DOHH2 (cell line): ENCODE data around the gene GBGT1.

ENCODE experiments used
- H3F3A ChIP-seq: fragments of 200-600 bp; sonication (generic), shearing (Covaris generic); 2 replicates; pipeline ENCODE4 v1.6.0; 2016; ENCODE audit warnings: antibody characterized with exemption, mild to moderate bottlenecking; ENCODE audit not compliant: control insufficient read depth, insufficient read depth
- H3K27ac ChIP-seq: fragments of 200-600 bp; sonication (generic); 2 replicates; pipeline ENCODE4 v1.5.1; 2014; ENCODE audit warnings: low read depth, mild to moderate bottlenecking, low read length, moderate library complexity
- H3K27me3 ChIP-seq: fragments of 200-600 bp; sonication (generic); 2 replicates; pipeline ENCODE4 v1.6.1; 2014; ENCODE audit warnings: mild to moderate bottlenecking, low read length, mixed read lengths; ENCODE audit not compliant: control insufficient read depth
- H3K36me3 ChIP-seq: fragments of 200-600 bp; sonication (generic); 2 replicates; pipeline ENCODE4 v1.6.1; 2014; ENCODE audit warnings: mild to moderate bottlenecking, low read length, moderate library complexity, mixed read lengths; ENCODE audit not compliant: control insufficient read depth
- H3K4me1 ChIP-seq: fragments of 200-600 bp; sonication (generic); 2 replicates; pipeline ENCODE4 v1.6.1; 2014; ENCODE audit warnings: mild to moderate bottlenecking, low read length, mixed read lengths; ENCODE audit not compliant: control insufficient read depth
- H3K4me2 ChIP-seq: fragments of 200-600 bp; sonication (generic); 2 replicates; pipeline ENCODE4 v1.6.0; 2014; ENCODE audit warnings: mild to moderate bottlenecking, low read length, moderate library complexity
- H3K4me3 ChIP-seq: fragments of 200-600 bp; sonication (generic); 2 replicates; pipeline ENCODE4 v1.5.1; 2014; ENCODE audit warnings: mild to moderate bottlenecking, low read length, mixed read lengths
- H3K79me2 ChIP-seq: fragments of 200-600 bp; sonication (generic); 2 replicates; pipeline ENCODE4 v1.6.1; 2014; ENCODE audit warnings: mild to moderate bottlenecking, low read length, mixed read lengths; ENCODE audit not compliant: control insufficient read depth
- H3K9me2 ChIP-seq: fragments of 200-600 bp; sonication (generic); replicated peaks from 2 replicates; pipeline ENCODE4 v1.6.1; 2014; ENCODE audit warnings: mild to moderate bottlenecking, low read length, mixed read lengths; ENCODE audit not compliant: control insufficient read depth
- H3K9me3 ChIP-seq: fragments of 200-600 bp; sonication (generic); 2 replicates; pipeline ENCODE4 v1.6.1; 2014; ENCODE audit warnings: antibody characterized with exemption, low read length, mixed read lengths; ENCODE audit not compliant: control insufficient read depth, insufficient read depth
- H4K20me1 ChIP-seq: fragments of 200-600 bp; sonication (generic); 2 replicates; pipeline ENCODE4 v1.6.0; 2014; ENCODE audit warnings: low read depth, mild to moderate bottlenecking, antibody characterized with exemption, low read length, moderate library complexity; ENCODE audit not compliant: control insufficient read depth, insufficient read depth
- EZH2phosphoT487 ChIP-seq: fragments of 200-600 bp; sonication (generic); IDR thresholded peaks from 2 replicates; pipeline ENCODE4 v1.6.1; 2017; ENCODE audit warnings: borderline replicate concordance, mild to moderate bottlenecking, antibody characterized with exemption, low read length, moderate library complexity, mixed read lengths
- TF ChIP-seq, protein P1 (sequence below): fragments of 200-600 bp; sonication (generic); IDR thresholded peaks from one replicate; pipeline ENCODE4 v1.5.1; 2014; ENCODE audit warnings: antibody characterized with exemption, mild to moderate bottlenecking, low read depth, low read length; ENCODE audit not compliant: poor library complexity, severe bottlenecking

The GBGT1 gene

DNA sequence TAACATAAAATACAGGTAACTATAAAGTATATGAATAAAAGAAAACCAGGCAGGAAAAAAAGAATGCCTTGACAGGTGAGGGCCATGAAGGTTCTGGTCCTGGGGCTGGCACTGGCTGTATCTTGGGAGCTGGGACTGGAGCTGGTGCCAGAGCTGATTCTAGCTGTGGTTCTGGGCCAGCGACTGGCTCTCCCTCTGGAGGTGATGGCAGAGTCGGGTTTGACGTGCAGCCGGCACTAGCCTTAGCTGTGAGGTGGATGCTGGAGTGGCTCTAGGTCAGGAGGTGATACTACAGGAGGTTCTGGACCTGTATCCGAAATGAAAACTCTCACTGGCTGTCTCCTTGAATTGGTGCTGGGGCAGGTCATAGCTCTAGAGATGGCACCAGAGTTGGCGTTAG is 23.0 kb upstream of the GBGT1 start:
- Histone ChIP-seq H3K27ac (no peak overlapping the region), H3K4me2 (no peak overlapping the region), H3K27me3 (peaks cover 22% of the 10 kb centered on the region), H3K9me3 (no peaks in the 10 kb centered on the region), H3K4me3 (no peak overlapping the region), H3K36me3 (no peaks in the 10 kb centered on the region), H3K79me2 (no peaks in the 10 kb centered on the region), H3K9me2 (no peaks in the 10 kb centered on the region), H4K20me1 (no peaks in the 10 kb centered on the region), H3K4me1 (no peaks in the 10 kb centered on the region), H3F3A (no peaks in the 10 kb centered on the region)
- TF ChIP-seq, protein P1, sequence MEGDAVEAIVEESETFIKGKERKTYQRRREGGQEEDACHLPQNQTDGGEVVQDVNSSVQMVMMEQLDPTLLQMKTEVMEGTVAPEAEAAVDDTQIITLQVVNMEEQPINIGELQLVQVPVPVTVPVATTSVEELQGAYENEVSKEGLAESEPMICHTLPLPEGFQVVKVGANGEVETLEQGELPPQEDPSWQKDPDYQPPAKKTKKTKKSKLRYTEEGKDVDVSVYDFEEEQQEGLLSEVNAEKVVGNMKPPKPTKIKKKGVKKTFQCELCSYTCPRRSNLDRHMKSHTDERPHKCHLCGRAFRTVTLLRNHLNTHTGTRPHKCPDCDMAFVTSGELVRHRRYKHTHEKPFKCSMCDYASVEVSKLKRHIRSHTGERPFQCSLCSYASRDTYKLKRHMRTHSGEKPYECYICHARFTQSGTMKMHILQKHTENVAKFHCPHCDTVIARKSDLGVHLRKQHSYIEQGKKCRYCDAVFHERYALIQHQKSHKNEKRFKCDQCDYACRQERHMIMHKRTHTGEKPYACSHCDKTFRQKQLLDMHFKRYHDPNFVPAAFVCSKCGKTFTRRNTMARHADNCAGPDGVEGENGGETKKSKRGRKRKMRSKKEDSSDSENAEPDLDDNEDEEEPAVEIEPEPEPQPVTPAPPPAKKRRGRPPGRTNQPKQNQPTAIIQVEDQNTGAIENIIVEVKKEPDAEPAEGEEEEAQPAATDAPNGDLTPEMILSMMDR = no peak

DNA sequence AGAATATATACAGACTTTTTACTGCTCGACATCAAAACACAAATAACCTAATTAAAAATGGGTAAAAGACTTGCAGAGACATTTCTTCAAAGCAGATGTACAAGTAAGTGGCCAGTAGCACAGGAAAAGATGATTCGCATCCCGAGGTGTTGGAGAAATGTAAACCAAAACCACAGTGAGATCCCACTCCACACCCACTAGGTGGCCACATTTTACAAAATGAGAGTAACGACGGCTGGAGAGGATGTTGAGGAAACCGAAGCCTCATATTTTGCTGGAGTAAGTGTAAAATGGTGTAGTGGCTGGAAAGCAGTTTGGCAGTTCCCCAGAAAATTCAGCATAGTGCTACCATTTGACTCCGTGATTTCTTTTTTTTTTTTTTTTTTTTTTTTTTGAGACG is 21.3 kb upstream of the GBGT1 start:
- no peak overlapping the region for H3K27ac ChIP-seq
- H3K36me3 ChIP-seq = no peaks in the 10 kb centered on the region
- H3K4me3 ChIP-seq = no peak overlapping the region
- H3F3A ChIP-seq = no peaks in the 10 kb centered on the region
- H3K9me2 ChIP-seq = no peaks in the 10 kb centered on the region
- no peak for TF ChIP-seq EZH2phosphoT487
- TF ChIP-seq, protein P1 = peak; percentile 25
- H3K79me2 ChIP-seq = no peaks in the 10 kb centered on the region
- no peaks in the 10 kb centered on the region for H3K4me1 ChIP-seq
- no peaks in the 10 kb centered on the region for H3K9me3 ChIP-seq
- H3K27me3 ChIP-seq = peaks cover 22% of the 10 kb centered on the region
- H3K4me2 ChIP-seq = no peak overlapping the region
- no peaks in the 10 kb centered on the region for H4K20me1 ChIP-seq

DNA sequence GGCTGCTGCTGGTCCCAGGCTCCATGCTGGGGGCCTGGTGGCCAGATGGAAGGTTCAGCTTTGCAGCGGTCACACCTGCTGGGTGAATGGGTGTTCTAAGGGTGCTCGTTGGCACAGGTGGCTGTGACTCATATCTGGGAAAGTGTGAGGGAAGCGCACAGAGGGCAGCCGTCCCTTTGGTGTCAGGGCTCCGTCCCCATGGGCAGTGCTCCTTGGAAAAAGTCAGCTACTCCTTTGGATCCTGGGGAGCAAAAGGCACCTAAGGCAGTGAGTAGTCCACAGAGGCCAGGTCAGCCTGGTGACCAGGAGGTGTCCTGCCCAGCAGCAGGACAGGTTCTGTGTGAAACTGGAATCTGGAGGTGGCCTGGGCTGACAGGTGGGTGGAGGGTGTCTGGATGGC is 18.4 kb upstream of the GBGT1 start:
- Histone ChIP-seq H3K9me2 (no peaks in the 10 kb centered on the region), H3K27ac (no peak overlapping the region), H4K20me1 (no peaks in the 10 kb centered on the region), H3K4me3 (no peak overlapping the region), H3K79me2 (no peaks in the 10 kb centered on the region), H3K36me3 (no peaks in the 10 kb centered on the region), H3K27me3 (peaks cover 33% of the 10 kb centered on the region), H3K4me1 (no peaks in the 10 kb centered on the region), H3F3A (no peaks in the 10 kb centered on the region), H3K9me3 (no peaks in the 10 kb centered on the region), H3K4me2 (no peak overlapping the region)
- TF ChIP-seq, protein P1 = no peak
- TF ChIP-seq EZH2phosphoT487 = no peak

DNA sequence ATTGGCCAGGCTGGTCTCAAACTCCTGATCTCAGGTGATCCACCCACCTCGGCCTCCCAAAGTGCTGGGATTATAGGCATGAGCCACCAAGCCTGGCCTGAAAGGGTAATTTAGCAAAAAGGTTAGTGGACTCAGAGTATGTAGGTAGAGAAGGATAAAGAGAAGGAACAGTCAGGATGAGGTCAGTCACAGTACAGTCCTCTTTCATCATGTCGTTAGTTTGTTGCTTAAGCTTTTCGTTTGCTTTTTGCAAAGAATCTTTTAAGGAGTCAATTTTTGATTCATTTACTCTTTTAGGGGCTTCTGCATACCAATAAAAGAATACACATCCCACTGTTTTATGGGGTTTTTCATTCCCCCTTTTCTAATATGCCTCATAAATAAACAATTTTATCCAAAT is 17.8 kb upstream of the GBGT1 start:
- H3K36me3 ChIP-seq = no peaks in the 10 kb centered on the region
- no peaks in the 10 kb centered on the region for H3K9me2 ChIP-seq
- no peaks in the 10 kb centered on the region for H4K20me1 ChIP-seq
- H3F3A ChIP-seq = no peaks in the 10 kb centered on the region
- no peaks in the 10 kb centered on the region for H3K9me3 ChIP-seq
- no peak overlapping the region for H3K27ac ChIP-seq
- H3K4me3 ChIP-seq = no peak overlapping the region
- H3K4me1 ChIP-seq = no peaks in the 10 kb centered on the region
- no peak for TF ChIP-seq EZH2phosphoT487
- TF ChIP-seq, protein P1 = no peak
- H3K4me2 ChIP-seq = no peak overlapping the region
- peaks cover 36% of the 10 kb centered on the region for H3K27me3 ChIP-seq
- no peaks in the 10 kb centered on the region for H3K79me2 ChIP-seq
